Measurements from ENCODE around the gene ADARB2.

GRCh38 chr10:1666147-1666546 lies 71.2 kb downstream of the ADARB2 start:
- TF ChIP-seq CTCF (conservative IDR thresholded peaks at IDR 0.05; ENCODE audit: low read depth in 2 of 2) = no peak
- no peak for TF ChIP-seq ZNF331 (CRISPR knock-in tag; IDR thresholded peaks at IDR 0.05; ENCODE audit: low read depth)
- TF ChIP-seq POLR2AphosphoS5 (IDR thresholded peaks at IDR 0.05; ENCODE audit: low read depth) = no peak
- no peak for TF ChIP-seq EZH2 (IDR thresholded peaks at IDR 0.05; ENCODE audit: low read depth, unreplicated experiment)
- no peak for TF ChIP-seq CREB1 (CRISPR knock-in tag; IDR thresholded peaks at IDR 0.05; ENCODE audit: low read depth)
- TF ChIP-seq JUNB (IDR thresholded peaks at IDR 0.05; ENCODE audit: unreplicated experiment) = no peak
- TF ChIP-seq EZH2phosphoT487 (IDR thresholded peaks at IDR 0.05; ENCODE audit: unreplicated experiment) = no peak
- no peak for TF ChIP-seq ETS1 (IDR thresholded peaks at IDR 0.05)
- no peak for TF ChIP-seq REST (IDR thresholded peaks at IDR 0.05; ENCODE audit: unreplicated experiment)
